ENCODE measurements around the gene DVL3. TPM values are rescaled to one million over a fixed set of nuclear protein-coding genes. Genes with fewer than 3 reads are reported as not detected.

Gene DVL3
- total RNA-seq, 3 donors from 2014 or later = 63.3 to 104 (median 69.1) TPM

GRCh38 chr3:184209146-184209923 is 54.2 kb downstream of the DVL3 start:
- DNase-seq = no peak
- no peaks in the 10 kb centered on the region for H3K9me3 ChIP-seq
- no peaks in the 10 kb centered on the region for H3K4me1 ChIP-seq (ENCODE audit: low read depth)
- no peak for ATAC-seq
- intact Hi-C loops (cut with DNase I, micrococcal nuclease) = no loop called here
- H3K36me3 ChIP-seq (ENCODE audit: low read depth) = no peaks in the 10 kb centered on the region
- H3K4me3 ChIP-seq = no peak overlapping the region
- no peak for TF ChIP-seq CTCF (IDR thresholded peaks at IDR 0.05)

- Histone ChIP-seq H3K36me3 (ENCODE audit: low read depth) (no peaks in the 10 kb centered on the region), H3K9me3 (no peaks in the 10 kb centered on the region), H3K4me1 (ENCODE audit: low read depth) (no peaks in the 10 kb centered on the region), H3K4me3 (no peak overlapping the region)
- ATAC-seq = no peak
- DNase-seq = no peak
- intact Hi-C loops (cut with DNase I, micrococcal nuclease) = no loop called here
- TF ChIP-seq CTCF (IDR thresholded peaks at IDR 0.05) = no peak
These were observed 56.1 kb downstream of the DVL3 start for GRCh38 chr3:184211297-184211696.

- ATAC-seq = no peak
- intact Hi-C loops (cut with DNase I, micrococcal nuclease) = no loop called here
These were observed 56.5 kb downstream of the DVL3 start for GRCh38 chr3:184211718-184212117.

GRCh38 chr3:184218814-184219213 is 63.6 kb downstream of the DVL3 start:
- intact Hi-C loops (cut with DNase I, micrococcal nuclease) = no loop called here
- no peak overlapping the region for H3K4me3 ChIP-seq
- no peak for TF ChIP-seq CTCF (IDR thresholded peaks at IDR 0.05)
- DNase-seq = no peak
- no peaks in the 10 kb centered on the region for H3K36me3 ChIP-seq (ENCODE audit: low read depth)
- H3K9me3 ChIP-seq = no peaks in the 10 kb centered on the region
- no peak for ATAC-seq
- no peaks in the 10 kb centered on the region for H3K4me1 ChIP-seq (ENCODE audit: low read depth)

More at GRCh38 chr3:184211718-184212117, 56.5 kb downstream of the DVL3 start:
- no peak for DNase-seq
- Histone ChIP-seq H3K4me1 (ENCODE audit: low read depth) (no peaks in the 10 kb centered on the region), H3K4me3 (no peak overlapping the region), H3K9me3 (no peaks in the 10 kb centered on the region), H3K36me3 (ENCODE audit: low read depth) (no peaks in the 10 kb centered on the region)
- TF ChIP-seq CTCF (IDR thresholded peaks at IDR 0.05) = no peak

GRCh38 chr3:184222521-184222920 is 67.3 kb downstream of the DVL3 start:
- DNase-seq (no peak), ATAC-seq (no peak)
- intact Hi-C loops (cut with DNase I, micrococcal nuclease) = no loop called here

More at GRCh38 chr3:184222521-184222920, 67.3 kb downstream of the DVL3 start:
- no peaks in the 10 kb centered on the region for H3K9me3 ChIP-seq
- H3K4me1 ChIP-seq (ENCODE audit: low read depth) = no peaks in the 10 kb centered on the region
- no peak for TF ChIP-seq CTCF (IDR thresholded peaks at IDR 0.05)
- H3K4me3 ChIP-seq = no peak overlapping the region
- no peaks in the 10 kb centered on the region for H3K36me3 ChIP-seq (ENCODE audit: low read depth)

Other genes with a start within 250 kb of the DVL3 start
- 10 to 100 TPM; 34.4 to 45.7 (median 39.4) TPM for gene ABCC5, start 137.5 kb upstream of the DVL3 start, total RNA-seq
- gene HTR3D, start 123.6 kb upstream of the DVL3 start, total RNA-seq = not detected
- under 1 TPM in 2 of 3 donors, not detected in 1; 0.17 to 0.41 TPM for gene HTR3C, start 102.3 kb upstream of the DVL3 start, total RNA-seq
- gene HTR3E, start 58.3 kb upstream of the DVL3 start, total RNA-seq = under 1 TPM; 0.16 to 0.70 (median 0.35) TPM
- 10 to 100 TPM; 41.4 to 48.6 (median 47.0) TPM for gene EIF2B5, start 20.0 kb upstream of the DVL3 start, total RNA-seq
- 100 to 1,000 TPM; 215 to 297 (median 227) TPM for gene AP2M1, start 19.5 kb downstream of the DVL3 start, total RNA-seq
- gene ABCF3, start 30.8 kb downstream of the DVL3 start, total RNA-seq = 10 to 100 TPM; 60.7 to 79.7 (median 72.3) TPM
- gene VWA5B2, start 74.2 kb downstream of the DVL3 start, total RNA-seq = 1 to 10 TPM in 2 of 3 donors, under 1 TPM in 1; 0.60 to 2.9 (median 2.6) TPM
- gene ALG3, start 93.6 kb downstream of the DVL3 start, total RNA-seq = 10 to 100 TPM; 30.8 to 39.9 (median 34.5) TPM
- 1 to 10 TPM; 2.8 to 5.0 (median 3.2) TPM for gene EEF1AKMT4, start 94.3 kb downstream of the DVL3 start, total RNA-seq
- under 1 TPM in 1 of 3 donors, not detected in 2; 0.95 TPM for gene CAMK2N2, start 106.2 kb downstream of the DVL3 start, total RNA-seq
- gene ECE2, start 120.6 kb downstream of the DVL3 start, total RNA-seq = 1 to 10 TPM in 1 of 3 donors, under 1 TPM in 1, not detected in 1; 0.19 to 2.2 TPM
- gene PSMD2, start 143.9 kb downstream of the DVL3 start, total RNA-seq = 100 to 1,000 TPM; 160 to 223 (median 176) TPM
- 100 to 1,000 TPM; 256 to 305 (median 267) TPM for gene EIF4G1, start 159.2 kb downstream of the DVL3 start, total RNA-seq
- gene FAM131A, start 182.2 kb downstream of the DVL3 start, total RNA-seq = 10 to 100 TPM; 14.1 to 29.8 (median 16.4) TPM
- 100 to 1,000 TPM in 1 of 3 donors, 10 to 100 TPM in 2; 31.1 to 105 (median 72.0) TPM for gene CLCN2, start 206.2 kb downstream of the DVL3 start, total RNA-seq
- gene POLR2H, start 206.3 kb downstream of the DVL3 start, total RNA-seq = 100 to 1,000 TPM in 1 of 3 donors, 10 to 100 TPM in 2; 87.8 to 126 (median 90.1) TPM
- under 1 TPM in 2 of 3 donors, not detected in 1; 0.14 to 0.63 TPM for gene THPO, start 222.8 kb downstream of the DVL3 start, total RNA-seq
- 1 to 10 TPM; 1.1 to 8.7 (median 2.8) TPM for gene CHRD, start 224.7 kb downstream of the DVL3 start, total RNA-seq